ENCODE data around the gene NDUFA3. TPM values are rescaled to one million over a fixed set of nuclear protein-coding genes. Genes with fewer than 3 reads are reported as not detected.

The NDUFA3 gene
- total RNA-seq, 1 experiment from 2014 or later: 144 TPM

DNA sequence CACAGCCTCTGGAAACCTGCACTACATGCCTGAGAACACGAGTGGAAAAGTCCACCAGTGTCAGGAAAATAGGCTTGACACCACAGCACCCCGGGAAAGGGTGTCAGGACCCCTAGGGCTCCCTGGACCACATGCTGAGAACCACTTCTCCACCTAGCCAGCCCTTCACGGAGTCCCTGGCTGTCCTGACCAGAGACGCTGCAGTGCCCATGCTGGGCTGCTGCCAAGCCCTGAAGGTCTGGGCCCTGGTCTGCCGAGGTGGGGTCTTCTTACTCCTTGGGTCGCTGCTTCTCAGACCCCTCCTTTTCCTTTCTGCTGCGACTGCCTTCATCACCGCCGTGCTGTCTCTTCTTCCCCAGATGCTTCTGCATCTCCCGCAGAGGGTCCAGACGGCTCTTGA, 53.8 kb downstream of the NDUFA3 start:
- no peak for TF ChIP-seq EZH2 (IDR thresholded peaks at IDR 0.05; ENCODE audit: borderline replicate concordance, low read depth, low read length, poor library complexity, severe bottlenecking)
- TF ChIP-seq, protein P1, sequence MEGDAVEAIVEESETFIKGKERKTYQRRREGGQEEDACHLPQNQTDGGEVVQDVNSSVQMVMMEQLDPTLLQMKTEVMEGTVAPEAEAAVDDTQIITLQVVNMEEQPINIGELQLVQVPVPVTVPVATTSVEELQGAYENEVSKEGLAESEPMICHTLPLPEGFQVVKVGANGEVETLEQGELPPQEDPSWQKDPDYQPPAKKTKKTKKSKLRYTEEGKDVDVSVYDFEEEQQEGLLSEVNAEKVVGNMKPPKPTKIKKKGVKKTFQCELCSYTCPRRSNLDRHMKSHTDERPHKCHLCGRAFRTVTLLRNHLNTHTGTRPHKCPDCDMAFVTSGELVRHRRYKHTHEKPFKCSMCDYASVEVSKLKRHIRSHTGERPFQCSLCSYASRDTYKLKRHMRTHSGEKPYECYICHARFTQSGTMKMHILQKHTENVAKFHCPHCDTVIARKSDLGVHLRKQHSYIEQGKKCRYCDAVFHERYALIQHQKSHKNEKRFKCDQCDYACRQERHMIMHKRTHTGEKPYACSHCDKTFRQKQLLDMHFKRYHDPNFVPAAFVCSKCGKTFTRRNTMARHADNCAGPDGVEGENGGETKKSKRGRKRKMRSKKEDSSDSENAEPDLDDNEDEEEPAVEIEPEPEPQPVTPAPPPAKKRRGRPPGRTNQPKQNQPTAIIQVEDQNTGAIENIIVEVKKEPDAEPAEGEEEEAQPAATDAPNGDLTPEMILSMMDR (conservative IDR thresholded peaks at IDR 0.05; ENCODE audit: low read depth, low read length): no peak
- H3K27me3 ChIP-seq (replicated peaks; ENCODE audit: insufficient read depth, low read depth, low read length, poor library complexity): no peaks in the 10 kb centered on the region
- H3K4me3 ChIP-seq (ENCODE audit: low read depth, low read length, poor library complexity, severe bottlenecking): no peak overlapping the region
- BruUV-seq (replicated peaks): no TSS peak
- ChIA-PET POLR2A (ENCODE audit: low non-redundant PET) (no interaction called here), CTCF (no interaction called here)
- intact Hi-C loops (cut with micrococcal nuclease; ENCODE audit: unreplicated experiment): no loop called here
- DNase-seq (ENCODE audit: low spot score): no peak
- peaks cover 65% of the 10 kb centered on the region for H3K36me3 ChIP-seq (ENCODE audit: insufficient read depth, low read length, poor library complexity, severe bottlenecking)
- no peaks in the 10 kb centered on the region for H3K9me3 ChIP-seq (ENCODE audit: low read depth, low read length, poor library complexity, severe bottlenecking)
- peaks cover 6% of the 10 kb centered on the region for H3K4me1 ChIP-seq (ENCODE audit: insufficient read depth, low read length, poor library complexity, severe bottlenecking)
- H3K27ac ChIP-seq (ENCODE audit: low read depth, low read length, poor library complexity, severe bottlenecking): no peak overlapping the region

DNA sequence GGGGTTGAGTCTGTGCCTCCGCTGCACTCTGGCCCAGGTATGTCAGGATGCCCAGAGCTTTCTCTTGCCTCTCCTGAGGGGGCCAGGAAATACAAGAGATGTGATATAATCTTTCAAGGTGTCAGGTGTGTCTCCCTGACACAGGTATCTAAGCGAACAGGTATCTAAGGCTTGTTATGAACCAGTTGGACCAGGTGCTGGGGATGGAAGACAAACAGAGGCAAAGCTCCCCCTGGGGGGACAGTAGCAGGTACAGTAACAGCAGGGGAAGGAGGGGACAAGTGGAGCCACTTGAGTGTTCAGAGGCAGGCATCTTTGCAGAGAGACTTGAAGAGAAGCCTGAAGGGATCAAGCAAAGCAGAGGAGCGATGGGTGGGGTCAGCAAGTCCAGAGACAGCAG, 54.3 kb downstream of the NDUFA3 start:
- no TSS peak for BruUV-seq (replicated peaks)
- CTCF ChIA-PET: no interaction called here
- peaks cover 60% of the 10 kb centered on the region for H3K36me3 ChIP-seq (ENCODE audit: insufficient read depth, low read length, poor library complexity, severe bottlenecking)

More for the DNA sequence above, 54.3 kb downstream of the NDUFA3 start:
- intact Hi-C loops (cut with micrococcal nuclease; ENCODE audit: unreplicated experiment): no loop called here
- H3K27ac ChIP-seq (ENCODE audit: low read depth, low read length, poor library complexity, severe bottlenecking): no peak overlapping the region
- H3K27me3 ChIP-seq (replicated peaks; ENCODE audit: insufficient read depth, low read depth, low read length, poor library complexity): no peaks in the 10 kb centered on the region
- peaks cover 6% of the 10 kb centered on the region for H3K4me1 ChIP-seq (ENCODE audit: insufficient read depth, low read length, poor library complexity, severe bottlenecking)
- no peak overlapping the region for H3K4me3 ChIP-seq (ENCODE audit: low read depth, low read length, poor library complexity, severe bottlenecking)
- no peaks in the 10 kb centered on the region for H3K9me3 ChIP-seq (ENCODE audit: low read depth, low read length, poor library complexity, severe bottlenecking)
- no peak for DNase-seq (ENCODE audit: low spot score)
- TF ChIP-seq, protein P1 (conservative IDR thresholded peaks at IDR 0.05; ENCODE audit: low read depth, low read length): no peak
- no peak for TF ChIP-seq EZH2 (IDR thresholded peaks at IDR 0.05; ENCODE audit: borderline replicate concordance, low read depth, low read length, poor library complexity, severe bottlenecking)
- POLR2A ChIA-PET (ENCODE audit: low non-redundant PET): no interaction called here

Other genes with a start within 250 kb of the NDUFA3 start
- 51.3 and 53.2 TPM in 2 replicates for gene MYADM, start 235.0 kb upstream of the NDUFA3 start, total RNA-seq (2021)
- gene PRKCG, start 220.7 kb upstream of the NDUFA3 start, total RNA-seq (2021): 0.57 and 0.84 TPM in 2 replicates
- gene CACNG7, start 193.6 kb upstream of the NDUFA3 start, total RNA-seq (2021): not detected in 2 replicates
- 1.3 TPM in 2 replicates for gene CACNG8, start 139.9 kb upstream of the NDUFA3 start, total RNA-seq (2021)
- 0.50 TPM in 1 of 2 replicates, not detected in the other for gene CACNG6, start 111.2 kb upstream of the NDUFA3 start, total RNA-seq (2021)
- not detected in 2 replicates for gene VSTM1, start 39.0 kb upstream of the NDUFA3 start, total RNA-seq (2021)
- gene TARM1, start 21.5 kb upstream of the NDUFA3 start, total RNA-seq (2021): not detected in 2 replicates
- 0.47 and 0.61 TPM in 2 replicates for gene OSCAR, start 2.1 kb upstream of the NDUFA3 start, total RNA-seq (2021)
- gene TFPT, start 12.8 kb downstream of the NDUFA3 start, total RNA-seq (2021): 31.1 and 31.4 TPM in 2 replicates
- 109 and 115 TPM in 2 replicates for gene PRPF31, start 12.9 kb downstream of the NDUFA3 start, total RNA-seq (2021)
- 90.8 and 102 TPM in 2 replicates for gene CNOT3, start 34.9 kb downstream of the NDUFA3 start, total RNA-seq (2021)
- gene LENG1, start 56.9 kb downstream of the NDUFA3 start, total RNA-seq (2021): 8.8 and 9.7 TPM in 2 replicates
- gene TMC4, start 70.3 kb downstream of the NDUFA3 start, total RNA-seq (2021): 0.58 and 0.96 TPM in 2 replicates
- 107 and 109 TPM in 2 replicates for gene MBOAT7, start 86.7 kb downstream of the NDUFA3 start, total RNA-seq (2021)
- 56.9 and 64.7 TPM in 2 replicates for gene TSEN34, start 88.5 kb downstream of the NDUFA3 start, total RNA-seq (2021)
- 944 and 951 TPM in 2 replicates for gene RPS9, start 98.0 kb downstream of the NDUFA3 start, total RNA-seq (2021)
- gene LILRB3, start 120.2 kb downstream of the NDUFA3 start, total RNA-seq (2021): not detected in 2 replicates
- gene LILRA6, start 139.9 kb downstream of the NDUFA3 start, total RNA-seq (2021): not detected in 2 replicates
- not detected in 2 replicates for gene LILRB5, start 154.4 kb downstream of the NDUFA3 start, total RNA-seq (2021)
- not detected in 2 replicates for gene LILRB2, start 178.3 kb downstream of the NDUFA3 start, total RNA-seq (2021)
- not detected in 2 replicates for gene LILRA5, start 210.3 kb downstream of the NDUFA3 start, total RNA-seq (2021)
- not detected in 2 replicates for gene LILRA4, start 236.3 kb downstream of the NDUFA3 start, total RNA-seq (2021)